ENCODE measurements around the gene GYG1.

Gene GYG1

DNA sequence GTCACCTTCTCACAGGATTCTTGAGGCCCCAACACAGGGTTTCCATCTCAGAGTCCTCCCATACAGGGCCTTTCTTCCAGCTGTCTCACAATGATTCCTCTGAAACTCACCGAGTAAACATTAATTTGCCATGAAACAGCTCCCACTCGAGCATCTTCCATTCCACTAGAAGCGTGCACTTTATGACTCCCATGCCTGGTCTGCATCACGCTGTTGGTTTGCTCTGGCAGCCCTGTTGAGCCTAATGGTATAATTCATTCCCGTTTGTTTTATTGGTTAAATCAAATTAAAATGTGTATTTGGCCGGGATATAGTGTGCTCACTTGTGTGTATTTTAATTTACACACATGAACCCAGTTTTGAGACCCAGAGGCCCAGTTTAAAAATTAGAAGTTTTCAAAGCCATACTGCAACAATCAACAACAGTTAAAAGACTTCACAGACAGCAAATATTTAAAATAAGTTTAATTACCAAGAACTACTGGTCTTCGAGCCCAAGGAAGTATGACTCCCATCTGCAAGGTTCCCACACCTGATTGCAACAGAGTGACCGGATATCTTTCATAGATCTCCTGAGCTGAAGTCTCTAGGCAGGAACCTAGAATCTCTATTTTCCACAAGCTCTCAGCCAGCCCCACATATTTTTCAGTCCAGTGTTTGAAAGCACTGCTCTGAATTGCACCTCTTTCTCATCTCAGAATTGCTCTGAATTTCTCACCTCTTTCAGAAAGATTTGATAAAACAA is 42.3 kb upstream of the GYG1 start:
- Histone ChIP-seq H3K36me3 (ENCODE audit: insufficient read depth, low read length) (no peaks in the 10 kb centered on the region), H4K20me1 (ENCODE audit: insufficient read depth, low read length) (no peaks in the 10 kb centered on the region), H3K4me3 (ENCODE audit: low read depth, low read length, poor library complexity, severe bottlenecking) (no peak overlapping the region), H3K27me3 (ENCODE audit: insufficient read depth, low read length) (no peaks in the 10 kb centered on the region), H3K9me2 (ENCODE audit: low read depth, low read length) (no peaks in the 10 kb centered on the region), H3K4me2 (ENCODE audit: low read length) (no peak overlapping the region), H3K79me2 (ENCODE audit: insufficient read depth, low read length) (no peaks in the 10 kb centered on the region), H3F3A (ENCODE audit: insufficient read depth, low read length) (no peaks in the 10 kb centered on the region), H3K9me3 (ENCODE audit: low read length) (no peaks in the 10 kb centered on the region), H3K4me1 (ENCODE audit: insufficient read depth, low read length, severe bottlenecking) (no peaks in the 10 kb centered on the region), H3K9ac (ENCODE audit: low read length) (no peak overlapping the region), H2AFZ (ENCODE audit: low read length) (no peak overlapping the region), H3K27ac (ENCODE audit: low read depth, low read length, poor library complexity, severe bottlenecking) (no peak overlapping the region)
- no peak for TF ChIP-seq EZH2 (IDR thresholded peaks at IDR 0.05; ENCODE audit: borderline replicate concordance, low read length)
- TF ChIP-seq, protein P1, sequence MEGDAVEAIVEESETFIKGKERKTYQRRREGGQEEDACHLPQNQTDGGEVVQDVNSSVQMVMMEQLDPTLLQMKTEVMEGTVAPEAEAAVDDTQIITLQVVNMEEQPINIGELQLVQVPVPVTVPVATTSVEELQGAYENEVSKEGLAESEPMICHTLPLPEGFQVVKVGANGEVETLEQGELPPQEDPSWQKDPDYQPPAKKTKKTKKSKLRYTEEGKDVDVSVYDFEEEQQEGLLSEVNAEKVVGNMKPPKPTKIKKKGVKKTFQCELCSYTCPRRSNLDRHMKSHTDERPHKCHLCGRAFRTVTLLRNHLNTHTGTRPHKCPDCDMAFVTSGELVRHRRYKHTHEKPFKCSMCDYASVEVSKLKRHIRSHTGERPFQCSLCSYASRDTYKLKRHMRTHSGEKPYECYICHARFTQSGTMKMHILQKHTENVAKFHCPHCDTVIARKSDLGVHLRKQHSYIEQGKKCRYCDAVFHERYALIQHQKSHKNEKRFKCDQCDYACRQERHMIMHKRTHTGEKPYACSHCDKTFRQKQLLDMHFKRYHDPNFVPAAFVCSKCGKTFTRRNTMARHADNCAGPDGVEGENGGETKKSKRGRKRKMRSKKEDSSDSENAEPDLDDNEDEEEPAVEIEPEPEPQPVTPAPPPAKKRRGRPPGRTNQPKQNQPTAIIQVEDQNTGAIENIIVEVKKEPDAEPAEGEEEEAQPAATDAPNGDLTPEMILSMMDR (IDR thresholded peaks at IDR 0.05; ENCODE audit: low read length), result no peak

DNA sequence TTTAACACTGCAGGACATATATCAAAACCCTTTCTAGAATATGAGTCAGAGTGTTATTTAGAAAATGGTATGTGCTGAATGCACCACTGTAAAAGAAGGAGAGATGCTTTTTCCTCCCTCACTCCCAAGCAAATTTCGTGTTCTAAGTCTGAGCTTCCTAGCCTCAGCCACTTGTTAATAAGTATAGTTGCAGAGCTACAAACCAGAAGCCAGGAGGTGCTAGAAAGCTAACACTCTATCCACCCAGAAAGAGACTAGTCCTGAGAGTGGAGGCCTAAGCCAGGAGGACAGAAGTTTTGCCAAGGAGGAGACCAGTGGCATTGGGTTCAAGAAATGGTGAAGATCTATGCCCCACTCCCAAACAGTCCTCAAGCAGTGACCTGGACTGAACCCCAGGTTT is 40.5 kb upstream of the GYG1 start:
- no peak overlapping the region for H3K9ac ChIP-seq (ENCODE audit: low read length)
- H3K36me3 ChIP-seq (ENCODE audit: insufficient read depth, low read length), result no peaks in the 10 kb centered on the region
- no peaks in the 10 kb centered on the region for H3K4me1 ChIP-seq (ENCODE audit: insufficient read depth, low read length, severe bottlenecking)
- H4K20me1 ChIP-seq (ENCODE audit: insufficient read depth, low read length), result no peaks in the 10 kb centered on the region
- H3K4me3 ChIP-seq (ENCODE audit: low read depth, low read length, poor library complexity, severe bottlenecking), result no peak overlapping the region
- H3K27ac ChIP-seq (ENCODE audit: low read depth, low read length, poor library complexity, severe bottlenecking), result no peak overlapping the region
- H2AFZ ChIP-seq (ENCODE audit: low read length), result no peak overlapping the region
- no peak for TF ChIP-seq EZH2 (IDR thresholded peaks at IDR 0.05; ENCODE audit: borderline replicate concordance, low read length)
- TF ChIP-seq, protein P1 (IDR thresholded peaks at IDR 0.05; ENCODE audit: low read length), result peak; percentile 53
- no peaks in the 10 kb centered on the region for H3F3A ChIP-seq (ENCODE audit: insufficient read depth, low read length)
- no peak overlapping the region for H3K4me2 ChIP-seq (ENCODE audit: low read length)
- no peaks in the 10 kb centered on the region for H3K79me2 ChIP-seq (ENCODE audit: insufficient read depth, low read length)
- no peaks in the 10 kb centered on the region for H3K27me3 ChIP-seq (ENCODE audit: insufficient read depth, low read length)
- H3K9me3 ChIP-seq (ENCODE audit: low read length), result no peaks in the 10 kb centered on the region
- no peaks in the 10 kb centered on the region for H3K9me2 ChIP-seq (ENCODE audit: low read depth, low read length)

DNA sequence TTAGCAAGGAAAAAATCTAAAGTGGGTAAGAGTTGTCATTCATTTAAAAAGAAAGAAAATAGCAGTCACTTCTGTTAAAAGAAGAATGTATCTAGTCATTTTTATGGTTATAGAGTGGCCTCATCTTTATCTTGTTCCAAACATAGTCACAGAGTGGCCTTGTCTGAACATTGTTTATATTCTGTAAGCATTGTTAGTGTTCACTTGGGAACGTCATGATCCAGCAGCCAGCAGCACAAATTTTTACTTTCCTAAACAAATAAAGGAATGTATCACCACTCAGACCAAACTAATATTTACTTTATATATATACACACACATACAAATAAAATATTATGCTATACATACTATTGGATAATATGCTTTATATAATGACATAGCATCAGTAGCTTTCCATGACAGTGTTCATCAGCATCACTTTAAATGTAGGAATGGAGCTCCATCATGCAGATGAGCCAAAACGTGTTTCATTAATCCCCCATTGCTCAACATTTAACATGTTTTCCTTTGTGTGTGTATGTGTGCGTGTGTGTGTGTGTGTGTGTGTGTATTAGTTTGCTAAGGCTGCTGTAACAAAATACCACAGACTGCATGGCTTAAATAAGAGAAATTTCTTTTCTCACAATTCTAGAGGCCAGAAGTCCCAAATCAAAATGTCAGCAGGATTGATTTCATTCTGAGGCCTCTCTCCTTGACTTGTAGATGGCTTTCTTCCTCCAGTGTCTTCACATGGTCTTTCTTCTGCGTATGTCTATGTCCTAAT is 39.6 kb upstream of the GYG1 start:
- no peak for TF ChIP-seq EZH2 (IDR thresholded peaks at IDR 0.05; ENCODE audit: borderline replicate concordance, low read length)
- TF ChIP-seq, protein P1 (IDR thresholded peaks at IDR 0.05; ENCODE audit: low read length), result no peak
- no peaks in the 10 kb centered on the region for H3K36me3 ChIP-seq (ENCODE audit: insufficient read depth, low read length)
- no peaks in the 10 kb centered on the region for H3K9me2 ChIP-seq (ENCODE audit: low read depth, low read length)
- no peaks in the 10 kb centered on the region for H3K79me2 ChIP-seq (ENCODE audit: insufficient read depth, low read length)
- no peaks in the 10 kb centered on the region for H3K4me1 ChIP-seq (ENCODE audit: insufficient read depth, low read length, severe bottlenecking)
- H3K27me3 ChIP-seq (ENCODE audit: insufficient read depth, low read length), result no peaks in the 10 kb centered on the region
- H3K27ac ChIP-seq (ENCODE audit: low read depth, low read length, poor library complexity, severe bottlenecking), result no peak overlapping the region
- H2AFZ ChIP-seq (ENCODE audit: low read length), result no peak overlapping the region
- no peaks in the 10 kb centered on the region for H3F3A ChIP-seq (ENCODE audit: insufficient read depth, low read length)
- H3K4me2 ChIP-seq (ENCODE audit: low read length), result no peak overlapping the region
- no peaks in the 10 kb centered on the region for H4K20me1 ChIP-seq (ENCODE audit: insufficient read depth, low read length)
- H3K9ac ChIP-seq (ENCODE audit: low read length), result no peak overlapping the region
- H3K9me3 ChIP-seq (ENCODE audit: low read length), result no peaks in the 10 kb centered on the region
- no peak overlapping the region for H3K4me3 ChIP-seq (ENCODE audit: low read depth, low read length, poor library complexity, severe bottlenecking)
